Fibroblast of mammary gland (primary cell): ENCODE measurements around the gene HAS3.
"Not testable (repeated sequence)": the region's sequence is repeated elsewhere in the genome, so short reads cannot be mapped to it uniquely, and the experiment has no call there.

Experiments
- DNase-seq: peaks from one replicate; pipeline ENCODE4 v3.0.0-alpha.2; 2010; ENCODE audit warnings: low read depth
- H3K4me3 ChIP-seq: 2 replicates; pipeline ENCODE4 v1.5.1; 2011; ENCODE audit warnings: low read depth, mild to moderate bottlenecking, low read length, moderate library complexity; ENCODE audit not compliant: control insufficient read depth
- TF ChIP-seq, protein P1 (sequence below): conservative IDR thresholded peaks from 2 replicates; pipeline ENCODE4 v1.5.1; 2011; ENCODE audit warnings: low read depth, low read length, inconsistent platforms; ENCODE audit not compliant: control insufficient read depth, insufficient read depth

The HAS3 gene

DNA sequence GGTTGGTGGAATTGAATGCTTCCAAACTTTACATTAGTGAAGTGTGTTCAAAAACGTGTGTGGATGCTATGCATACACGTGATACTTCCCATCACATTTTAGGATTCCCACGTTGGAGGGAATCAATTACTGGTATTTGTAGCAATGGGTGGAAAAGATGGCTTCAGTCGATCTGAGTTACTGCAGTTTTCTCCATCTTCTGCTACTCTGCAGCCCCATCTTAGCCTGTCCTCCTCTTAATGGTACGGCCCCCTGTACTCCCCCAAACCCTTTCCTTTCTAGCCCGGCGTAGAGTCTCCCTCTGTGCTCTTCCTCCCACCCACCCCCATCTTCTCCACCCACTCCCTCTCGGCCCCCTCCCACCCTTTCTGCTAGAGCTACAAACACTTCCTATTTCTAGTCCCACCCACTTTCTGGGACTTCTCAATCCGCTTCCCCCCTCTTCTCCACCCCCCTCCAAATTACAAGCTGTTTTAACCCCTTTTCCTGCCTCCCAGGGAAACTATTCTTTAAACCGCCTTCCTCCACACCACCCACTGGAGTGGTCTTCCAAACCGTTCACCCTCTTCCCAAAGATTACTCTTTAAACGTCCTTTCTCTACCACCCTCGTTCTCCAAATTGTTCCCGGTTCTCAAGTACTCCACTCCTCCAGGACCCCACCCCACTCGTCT is 25.9 kb downstream of the HAS3 start:
- TF ChIP-seq, protein P1, sequence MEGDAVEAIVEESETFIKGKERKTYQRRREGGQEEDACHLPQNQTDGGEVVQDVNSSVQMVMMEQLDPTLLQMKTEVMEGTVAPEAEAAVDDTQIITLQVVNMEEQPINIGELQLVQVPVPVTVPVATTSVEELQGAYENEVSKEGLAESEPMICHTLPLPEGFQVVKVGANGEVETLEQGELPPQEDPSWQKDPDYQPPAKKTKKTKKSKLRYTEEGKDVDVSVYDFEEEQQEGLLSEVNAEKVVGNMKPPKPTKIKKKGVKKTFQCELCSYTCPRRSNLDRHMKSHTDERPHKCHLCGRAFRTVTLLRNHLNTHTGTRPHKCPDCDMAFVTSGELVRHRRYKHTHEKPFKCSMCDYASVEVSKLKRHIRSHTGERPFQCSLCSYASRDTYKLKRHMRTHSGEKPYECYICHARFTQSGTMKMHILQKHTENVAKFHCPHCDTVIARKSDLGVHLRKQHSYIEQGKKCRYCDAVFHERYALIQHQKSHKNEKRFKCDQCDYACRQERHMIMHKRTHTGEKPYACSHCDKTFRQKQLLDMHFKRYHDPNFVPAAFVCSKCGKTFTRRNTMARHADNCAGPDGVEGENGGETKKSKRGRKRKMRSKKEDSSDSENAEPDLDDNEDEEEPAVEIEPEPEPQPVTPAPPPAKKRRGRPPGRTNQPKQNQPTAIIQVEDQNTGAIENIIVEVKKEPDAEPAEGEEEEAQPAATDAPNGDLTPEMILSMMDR, result no peak
- DNase-seq, result no peak
- peak overlapping the region; percentile 95 for H3K4me3 ChIP-seq

DNA sequence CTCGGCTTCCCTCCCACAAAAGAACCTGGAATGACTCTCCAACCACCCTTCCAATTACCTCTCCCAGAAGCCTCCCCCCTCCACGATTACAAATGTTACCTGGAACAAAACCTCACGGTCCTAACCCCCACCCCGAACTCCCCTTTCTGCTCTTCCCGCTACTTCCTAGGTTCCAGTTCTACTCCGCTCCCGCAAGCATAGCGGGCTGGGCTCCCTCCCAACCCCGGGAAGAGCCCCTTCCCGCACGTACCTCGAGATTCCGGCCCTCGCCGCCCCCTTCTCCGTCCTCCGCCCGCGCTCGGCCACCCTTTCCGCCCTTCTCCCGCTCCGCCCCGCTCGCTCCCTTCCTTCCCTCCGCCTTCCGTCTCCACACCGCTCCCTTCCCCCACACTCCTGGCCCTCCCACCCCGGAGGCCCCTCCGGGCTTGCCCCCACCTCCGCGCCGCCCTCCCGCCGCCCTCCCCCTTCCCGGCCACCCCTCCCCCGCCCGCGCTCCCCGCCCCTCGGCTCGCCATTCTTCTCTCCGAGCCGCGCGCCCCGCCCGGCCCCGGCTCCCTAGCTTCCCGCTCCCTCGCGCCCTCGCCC is 26.5 kb downstream of the HAS3 start:
- TF ChIP-seq, protein P1, result no peak

DNA sequence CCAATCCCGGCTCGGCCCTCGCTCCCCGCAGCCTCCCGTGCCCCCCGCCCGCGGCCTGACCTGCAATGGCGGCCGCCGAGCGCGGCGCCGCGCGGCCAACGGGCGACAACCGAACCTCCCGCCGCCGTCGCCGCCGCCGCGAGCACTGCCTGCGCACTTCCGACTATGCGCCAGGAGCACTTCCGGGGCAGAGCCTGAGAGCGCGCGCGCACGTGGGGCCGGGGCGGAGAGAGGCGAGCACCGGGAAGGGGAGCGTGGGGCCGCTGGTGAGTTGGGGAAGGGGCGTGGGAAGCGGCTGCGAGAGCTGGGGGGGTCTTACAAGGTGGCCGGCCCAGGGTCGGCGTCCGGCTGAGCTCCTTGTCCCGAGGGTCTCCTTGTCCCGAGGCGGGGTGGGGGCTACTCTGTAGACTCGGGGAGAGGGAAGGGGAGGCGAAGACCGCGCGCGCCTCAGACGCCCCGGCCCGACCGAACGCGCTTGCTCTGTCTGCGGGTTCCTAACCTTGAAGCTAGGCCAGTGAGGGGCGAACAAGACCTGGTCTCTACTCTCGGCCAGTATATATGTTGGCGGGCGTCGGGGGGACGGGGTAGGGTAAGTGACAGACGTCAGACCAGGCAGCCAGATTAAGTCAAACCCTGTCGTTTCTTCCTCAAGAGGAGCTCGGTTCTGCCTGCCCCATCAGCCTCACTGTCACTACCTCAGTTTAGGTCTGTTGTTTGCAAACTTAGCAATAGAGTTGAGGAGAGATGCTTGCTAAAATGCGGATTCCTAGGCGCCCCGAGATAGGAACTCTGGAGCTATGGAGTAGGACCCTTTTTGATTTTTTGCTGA is 27.2 kb downstream of the HAS3 start, which contains the start of the genes CHTF8 and UTP4:
CHTF8 (minus strand) TSS at position 165 of the 829 bp plus-strand sequence. CDS start 11,130 bp downstream, outside the sequence.
UTP4 (plus strand) TSS at position 226 of the 829 bp plus-strand sequence. CDS start 811 bp downstream, outside the sequence.
- peak; percentile 70 for DNase-seq
- TF ChIP-seq, protein P1, result no peak
- H3K4me3 ChIP-seq, result peak within 1 kb of the TSS; percentile 95

More for the DNA sequence above, 26.5 kb downstream of the HAS3 start:
- DNase-seq, result peak; percentile 78
- H3K4me3 ChIP-seq, result peak overlapping the region; percentile 95

DNA sequence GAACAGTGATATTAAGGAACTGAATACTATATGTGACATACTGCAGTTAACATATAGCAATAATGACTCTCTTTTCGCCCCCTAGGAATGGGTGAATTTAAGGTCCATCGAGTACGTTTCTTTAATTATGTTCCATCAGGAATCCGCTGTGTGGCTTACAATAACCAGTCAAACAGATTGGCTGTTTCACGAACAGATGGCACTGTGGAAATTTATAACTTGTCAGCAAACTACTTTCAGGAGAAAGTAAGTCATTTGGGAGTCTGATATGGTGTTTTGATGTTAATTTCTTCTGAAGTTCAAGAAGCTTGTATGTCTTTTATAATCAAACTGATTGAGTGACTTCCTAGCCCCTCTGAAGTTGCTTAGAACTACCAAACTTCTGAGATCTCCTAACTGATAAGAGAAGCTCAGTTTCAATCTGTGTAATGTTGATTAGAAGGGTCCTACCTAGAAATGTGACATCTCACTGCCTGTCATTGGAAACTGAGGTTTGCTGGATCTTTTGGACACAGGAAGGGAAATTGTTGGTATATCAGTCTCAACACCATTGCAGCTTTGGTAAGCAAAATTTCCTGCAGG is 28.0 kb downstream of the HAS3 start:
- TF ChIP-seq, protein P1, result no peak
- no peak for DNase-seq
- peak overlapping the region; percentile 90 for H3K4me3 ChIP-seq

DNA sequence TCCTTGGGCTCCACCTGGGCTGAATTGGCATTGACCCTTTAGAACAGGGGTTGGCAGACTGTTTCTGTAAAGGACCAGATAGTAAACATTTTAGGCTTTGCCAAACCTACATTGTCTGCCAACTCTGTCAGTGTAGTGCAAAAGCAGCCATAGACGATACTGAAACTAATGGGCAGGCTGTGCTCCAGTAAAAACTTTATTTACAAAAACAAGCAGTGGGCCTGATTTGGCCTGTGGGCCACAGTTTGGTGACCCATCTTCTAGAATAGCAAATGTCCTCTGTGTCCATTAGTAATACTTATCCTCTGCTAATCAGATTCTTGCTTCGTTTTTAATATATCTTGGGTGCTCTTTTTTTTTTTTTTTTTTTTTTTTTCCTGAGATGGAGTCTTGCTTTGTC is 33.2 kb downstream of the HAS3 start:
- no peak for DNase-seq
- TF ChIP-seq, protein P1, result no peak
- no peak overlapping the region for H3K4me3 ChIP-seq

DNA sequence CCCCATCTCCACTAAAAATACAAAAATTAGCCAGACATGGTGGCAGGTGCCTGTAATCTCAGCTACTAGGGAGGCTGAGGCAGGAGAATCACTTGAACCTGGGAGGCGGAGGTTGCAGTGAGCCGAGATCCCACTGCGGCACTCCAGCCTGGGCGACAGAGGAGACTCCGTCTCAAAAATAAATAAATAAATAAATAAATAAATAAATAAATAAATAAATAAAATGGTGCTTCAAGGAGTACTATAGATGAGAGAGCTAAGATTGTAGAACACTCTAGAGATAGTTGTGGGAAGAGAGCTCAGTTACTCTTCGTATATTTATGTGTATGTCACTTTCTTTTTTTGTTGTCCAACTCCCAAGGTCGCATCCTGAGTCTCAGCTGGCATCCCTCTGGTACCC is 34.0 kb downstream of the HAS3 start:
- not testable (repeated sequence) for H3K4me3 ChIP-seq, DNase-seq

DNA sequence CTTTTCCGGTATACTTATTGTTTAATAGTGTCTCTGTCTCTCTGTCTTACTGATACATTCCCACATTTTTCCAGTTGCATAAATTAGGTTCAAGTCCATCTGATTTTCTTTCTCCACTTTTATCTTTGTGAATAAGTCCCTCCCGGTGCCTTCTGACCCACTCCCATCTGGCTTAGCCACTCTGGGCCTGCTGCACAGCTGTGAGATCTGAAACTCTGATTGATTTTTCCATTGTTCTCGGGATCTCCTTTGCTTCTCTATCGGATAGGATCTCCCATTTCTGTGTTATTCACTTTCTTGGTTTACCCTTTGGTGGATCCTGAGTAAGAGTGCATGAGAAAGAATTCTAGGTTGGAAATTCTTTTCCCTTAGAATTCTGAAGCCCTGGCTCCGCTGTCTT is 35.6 kb downstream of the HAS3 start:
- DNase-seq, result peak; percentile 66
- TF ChIP-seq, protein P1, result no peak
- no peak overlapping the region for H3K4me3 ChIP-seq
